ENCODE measurements around the gene ZNF169.
"Not testable (repeated sequence)": the region's sequence is repeated elsewhere in the genome, so short reads cannot be mapped to it uniquely, and the experiment has no call there.

ZNF169 gene

GRCh38 chr9:94286116-94286515 lies 27.0 kb downstream of the ZNF169 start:
- no peak for DNase-seq (ENCODE audit: low read depth in 2 of 2)

GRCh38 chr9:94287877-94288513 lies 28.9 kb downstream of the ZNF169 start:
- DNase-seq (ENCODE audit: low read depth in 2 of 2), result no peak

- no peak for DNase-seq (ENCODE audit: low read depth in 2 of 2)
These were observed 30.6 kb downstream of the ZNF169 start for GRCh38 chr9:94289691-94290090.

- DNase-seq (ENCODE audit: low read depth in 2 of 2), result no peak
These were observed 40.0 kb downstream of the ZNF169 start for GRCh38 chr9:94298949-94299599.

GRCh38 chr9:94300470-94301301 lies 41.6 kb downstream of the ZNF169 start:
- no peak for DNase-seq (ENCODE audit: low read depth in 2 of 2)

GRCh38 chr9:94301583-94301982 lies 42.5 kb downstream of the ZNF169 start:
- no peak for DNase-seq (ENCODE audit: low read depth in 2 of 2)

GRCh38 chr9:94302426-94302825 lies 43.3 kb downstream of the ZNF169 start:
- no peak for DNase-seq (ENCODE audit: low read depth in 2 of 2)

- DNase-seq (ENCODE audit: low read depth in 2 of 2), result no peak
These were observed 44.2 kb downstream of the ZNF169 start for GRCh38 chr9:94303321-94303720.

- DNase-seq (ENCODE audit: low read depth in 2 of 2), result not testable (repeated sequence)
These were observed 56.2 kb downstream of the ZNF169 start for GRCh38 chr9:94315034-94315984.

- not testable (repeated sequence) for DNase-seq (ENCODE audit: low read depth in 2 of 2)
These were observed 57.1 kb downstream of the ZNF169 start for GRCh38 chr9:94316236-94316635.

- DNase-seq (ENCODE audit: low read depth in 2 of 2), result not testable (repeated sequence)
These were observed 59.0 kb downstream of the ZNF169 start for GRCh38 chr9:94317949-94318657.

GRCh38 chr9:94322342-94322940 lies 63.3 kb downstream of the ZNF169 start:
- DNase-seq (ENCODE audit: low read depth in 2 of 2), result not testable (repeated sequence)

- DNase-seq (ENCODE audit: low read depth in 2 of 2), result not testable (repeated sequence)
These were observed 64.2 kb downstream of the ZNF169 start for GRCh38 chr9:94323153-94323798.

- not testable (repeated sequence) for DNase-seq (ENCODE audit: low read depth in 2 of 2)
These were observed 66.5 kb downstream of the ZNF169 start for GRCh38 chr9:94325583-94325982.

- not testable (repeated sequence) for DNase-seq (ENCODE audit: low read depth in 2 of 2)
These were observed 69.4 kb downstream of the ZNF169 start, which contains the start of gene NUTM2F for GRCh38 chr9:94328544-94328943. Gene NUTM2F (minus strand): TSS chr9:94328644. CDS start chr9:94328623, 21 bp downstream.

- not testable (repeated sequence) for DNase-seq (ENCODE audit: low read depth in 2 of 2)
These were observed 77.3 kb downstream of the ZNF169 start for GRCh38 chr9:94336445-94336844.

- not testable (repeated sequence) for DNase-seq (ENCODE audit: low read depth in 2 of 2)
These were observed 79.6 kb downstream of the ZNF169 start for GRCh38 chr9:94338723-94339122.

GRCh38 chr9:94339657-94340056 lies 80.6 kb downstream of the ZNF169 start:
- DNase-seq (ENCODE audit: low read depth in 2 of 2), result not testable (repeated sequence)

- DNase-seq (ENCODE audit: low read depth in 2 of 2), result not testable (repeated sequence)
These were observed 81.7 kb downstream of the ZNF169 start for GRCh38 chr9:94340750-94341149.

GRCh38 chr9:94341703-94342102 lies 82.6 kb downstream of the ZNF169 start:
- DNase-seq (ENCODE audit: low read depth in 2 of 2), result not testable (repeated sequence)
